ENCODE data around the gene CCM2L. TPM values are rescaled to one million over a fixed set of nuclear protein-coding genes. Genes with fewer than 3 reads are reported as not detected.

Gene CCM2L
- total and polyA plus RNA-seq, 2 experiments from 2014 or later: 4.9 to 13.3 TPM

DNA sequence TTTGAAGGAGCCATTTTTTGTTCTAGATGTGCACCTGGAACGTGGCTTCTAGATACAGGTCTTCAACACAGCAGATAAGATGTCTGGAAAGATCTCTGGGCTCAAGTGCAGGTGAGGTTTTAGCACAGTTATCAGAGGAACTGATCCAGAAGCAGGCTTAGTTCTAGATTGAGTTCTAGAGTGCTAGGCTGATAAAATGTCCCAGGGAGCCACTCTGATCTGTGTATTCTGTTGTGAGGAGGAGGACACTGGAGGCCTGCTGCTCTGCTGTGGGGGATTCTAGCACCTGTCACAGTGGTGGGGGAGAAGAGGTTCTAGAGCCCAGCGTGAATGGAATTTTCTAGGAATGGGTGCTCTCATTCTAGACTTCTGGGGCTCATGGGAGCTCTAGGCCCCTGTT lies 12.0 kb upstream of the CCM2L start:
- DNase-seq (ENCODE audit: low spot score) (no peak), ATAC-seq (no peak)
- H3K36me3 ChIP-seq (ENCODE audit: insufficient read depth): no peaks in the 10 kb centered on the region
- no peaks in the 10 kb centered on the region for H3K9me2 ChIP-seq (ENCODE audit: insufficient read depth)
- H3K27me3 Mint-ChIP-seq (ENCODE audit: insufficient read depth, low read depth, poor library complexity): peaks cover 35% of the 10 kb centered on the region
- no peak overlapping the region for H3K4me3 Mint-ChIP-seq
- no peaks in the 10 kb centered on the region; the same call in none of the 2 replicates for H4K20me1 ChIP-seq (replicated peaks; ENCODE audit: insufficient read depth)
- no peaks in the 10 kb centered on the region for H3K79me2 ChIP-seq (replicated peaks; ENCODE audit: insufficient read depth)
- H3K4me1 Mint-ChIP-seq: peaks cover 5% of the 10 kb centered on the region; the same call in 2 of the 3 replicates
- H3K4me2 ChIP-seq: no peak overlapping the region
- no peak overlapping the region for H3K27ac ChIP-seq (ENCODE audit: low read depth)
- H3K27me3 ChIP-seq (ENCODE audit: insufficient read depth): peaks cover 26% of the 10 kb centered on the region
- H3K9me3 Mint-ChIP-seq: peaks cover 27% of the 10 kb centered on the region
- H3F3A ChIP-seq (replicated peaks; ENCODE audit: low read depth): 0 out of 2 replicates have a peak, but pooled peaks cover 12% of the 10 kb centered on the region
- no peak overlapping the region for H3K4me3 ChIP-seq
- TF ChIP-seq EZH2 (IDR thresholded peaks at IDR 0.05; ENCODE audit: low read depth, unreplicated experiment) (no peak), CREB1 (CRISPR knock-in tag; IDR thresholded peaks at IDR 0.05; ENCODE audit: low read depth) (no peak), POLR2AphosphoS5 (IDR thresholded peaks at IDR 0.05; ENCODE audit: low read depth) (no peak), NANOG (IDR thresholded peaks at IDR 0.05; ENCODE audit: borderline replicate concordance) (no peak), EZH2phosphoT487 (IDR thresholded peaks at IDR 0.05; ENCODE audit: unreplicated experiment) (no peak), STAT1 (IDR thresholded peaks at IDR 0.05; ENCODE audit: unreplicated experiment) (no peak), JUNB (IDR thresholded peaks at IDR 0.05; ENCODE audit: unreplicated experiment) (no peak), ZNF114 (CRISPR knock-in tag; IDR thresholded peaks at IDR 0.05) (no peak), ZNF331 (CRISPR knock-in tag; IDR thresholded peaks at IDR 0.05; ENCODE audit: low read depth) (no peak)
- TF ChIP-seq, protein P1, sequence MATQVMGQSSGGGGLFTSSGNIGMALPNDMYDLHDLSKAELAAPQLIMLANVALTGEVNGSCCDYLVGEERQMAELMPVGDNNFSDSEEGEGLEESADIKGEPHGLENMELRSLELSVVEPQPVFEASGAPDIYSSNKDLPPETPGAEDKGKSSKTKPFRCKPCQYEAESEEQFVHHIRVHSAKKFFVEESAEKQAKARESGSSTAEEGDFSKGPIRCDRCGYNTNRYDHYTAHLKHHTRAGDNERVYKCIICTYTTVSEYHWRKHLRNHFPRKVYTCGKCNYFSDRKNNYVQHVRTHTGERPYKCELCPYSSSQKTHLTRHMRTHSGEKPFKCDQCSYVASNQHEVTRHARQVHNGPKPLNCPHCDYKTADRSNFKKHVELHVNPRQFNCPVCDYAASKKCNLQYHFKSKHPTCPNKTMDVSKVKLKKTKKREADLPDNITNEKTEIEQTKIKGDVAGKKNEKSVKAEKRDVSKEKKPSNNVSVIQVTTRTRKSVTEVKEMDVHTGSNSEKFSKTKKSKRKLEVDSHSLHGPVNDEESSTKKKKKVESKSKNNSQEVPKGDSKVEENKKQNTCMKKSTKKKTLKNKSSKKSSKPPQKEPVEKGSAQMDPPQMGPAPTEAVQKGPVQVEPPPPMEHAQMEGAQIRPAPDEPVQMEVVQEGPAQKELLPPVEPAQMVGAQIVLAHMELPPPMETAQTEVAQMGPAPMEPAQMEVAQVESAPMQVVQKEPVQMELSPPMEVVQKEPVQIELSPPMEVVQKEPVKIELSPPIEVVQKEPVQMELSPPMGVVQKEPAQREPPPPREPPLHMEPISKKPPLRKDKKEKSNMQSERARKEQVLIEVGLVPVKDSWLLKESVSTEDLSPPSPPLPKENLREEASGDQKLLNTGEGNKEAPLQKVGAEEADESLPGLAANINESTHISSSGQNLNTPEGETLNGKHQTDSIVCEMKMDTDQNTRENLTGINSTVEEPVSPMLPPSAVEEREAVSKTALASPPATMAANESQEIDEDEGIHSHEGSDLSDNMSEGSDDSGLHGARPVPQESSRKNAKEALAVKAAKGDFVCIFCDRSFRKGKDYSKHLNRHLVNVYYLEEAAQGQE (IDR thresholded peaks at IDR 0.05; ENCODE audit: unreplicated experiment): no peak
- TF ChIP-seq, protein P2, sequence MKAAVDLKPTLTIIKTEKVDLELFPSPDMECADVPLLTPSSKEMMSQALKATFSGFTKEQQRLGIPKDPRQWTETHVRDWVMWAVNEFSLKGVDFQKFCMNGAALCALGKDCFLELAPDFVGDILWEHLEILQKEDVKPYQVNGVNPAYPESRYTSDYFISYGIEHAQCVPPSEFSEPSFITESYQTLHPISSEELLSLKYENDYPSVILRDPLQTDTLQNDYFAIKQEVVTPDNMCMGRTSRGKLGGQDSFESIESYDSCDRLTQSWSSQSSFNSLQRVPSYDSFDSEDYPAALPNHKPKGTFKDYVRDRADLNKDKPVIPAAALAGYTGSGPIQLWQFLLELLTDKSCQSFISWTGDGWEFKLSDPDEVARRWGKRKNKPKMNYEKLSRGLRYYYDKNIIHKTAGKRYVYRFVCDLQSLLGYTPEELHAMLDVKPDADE (IDR thresholded peaks at IDR 0.05): no peak
- TF ChIP-seq, protein P3, sequence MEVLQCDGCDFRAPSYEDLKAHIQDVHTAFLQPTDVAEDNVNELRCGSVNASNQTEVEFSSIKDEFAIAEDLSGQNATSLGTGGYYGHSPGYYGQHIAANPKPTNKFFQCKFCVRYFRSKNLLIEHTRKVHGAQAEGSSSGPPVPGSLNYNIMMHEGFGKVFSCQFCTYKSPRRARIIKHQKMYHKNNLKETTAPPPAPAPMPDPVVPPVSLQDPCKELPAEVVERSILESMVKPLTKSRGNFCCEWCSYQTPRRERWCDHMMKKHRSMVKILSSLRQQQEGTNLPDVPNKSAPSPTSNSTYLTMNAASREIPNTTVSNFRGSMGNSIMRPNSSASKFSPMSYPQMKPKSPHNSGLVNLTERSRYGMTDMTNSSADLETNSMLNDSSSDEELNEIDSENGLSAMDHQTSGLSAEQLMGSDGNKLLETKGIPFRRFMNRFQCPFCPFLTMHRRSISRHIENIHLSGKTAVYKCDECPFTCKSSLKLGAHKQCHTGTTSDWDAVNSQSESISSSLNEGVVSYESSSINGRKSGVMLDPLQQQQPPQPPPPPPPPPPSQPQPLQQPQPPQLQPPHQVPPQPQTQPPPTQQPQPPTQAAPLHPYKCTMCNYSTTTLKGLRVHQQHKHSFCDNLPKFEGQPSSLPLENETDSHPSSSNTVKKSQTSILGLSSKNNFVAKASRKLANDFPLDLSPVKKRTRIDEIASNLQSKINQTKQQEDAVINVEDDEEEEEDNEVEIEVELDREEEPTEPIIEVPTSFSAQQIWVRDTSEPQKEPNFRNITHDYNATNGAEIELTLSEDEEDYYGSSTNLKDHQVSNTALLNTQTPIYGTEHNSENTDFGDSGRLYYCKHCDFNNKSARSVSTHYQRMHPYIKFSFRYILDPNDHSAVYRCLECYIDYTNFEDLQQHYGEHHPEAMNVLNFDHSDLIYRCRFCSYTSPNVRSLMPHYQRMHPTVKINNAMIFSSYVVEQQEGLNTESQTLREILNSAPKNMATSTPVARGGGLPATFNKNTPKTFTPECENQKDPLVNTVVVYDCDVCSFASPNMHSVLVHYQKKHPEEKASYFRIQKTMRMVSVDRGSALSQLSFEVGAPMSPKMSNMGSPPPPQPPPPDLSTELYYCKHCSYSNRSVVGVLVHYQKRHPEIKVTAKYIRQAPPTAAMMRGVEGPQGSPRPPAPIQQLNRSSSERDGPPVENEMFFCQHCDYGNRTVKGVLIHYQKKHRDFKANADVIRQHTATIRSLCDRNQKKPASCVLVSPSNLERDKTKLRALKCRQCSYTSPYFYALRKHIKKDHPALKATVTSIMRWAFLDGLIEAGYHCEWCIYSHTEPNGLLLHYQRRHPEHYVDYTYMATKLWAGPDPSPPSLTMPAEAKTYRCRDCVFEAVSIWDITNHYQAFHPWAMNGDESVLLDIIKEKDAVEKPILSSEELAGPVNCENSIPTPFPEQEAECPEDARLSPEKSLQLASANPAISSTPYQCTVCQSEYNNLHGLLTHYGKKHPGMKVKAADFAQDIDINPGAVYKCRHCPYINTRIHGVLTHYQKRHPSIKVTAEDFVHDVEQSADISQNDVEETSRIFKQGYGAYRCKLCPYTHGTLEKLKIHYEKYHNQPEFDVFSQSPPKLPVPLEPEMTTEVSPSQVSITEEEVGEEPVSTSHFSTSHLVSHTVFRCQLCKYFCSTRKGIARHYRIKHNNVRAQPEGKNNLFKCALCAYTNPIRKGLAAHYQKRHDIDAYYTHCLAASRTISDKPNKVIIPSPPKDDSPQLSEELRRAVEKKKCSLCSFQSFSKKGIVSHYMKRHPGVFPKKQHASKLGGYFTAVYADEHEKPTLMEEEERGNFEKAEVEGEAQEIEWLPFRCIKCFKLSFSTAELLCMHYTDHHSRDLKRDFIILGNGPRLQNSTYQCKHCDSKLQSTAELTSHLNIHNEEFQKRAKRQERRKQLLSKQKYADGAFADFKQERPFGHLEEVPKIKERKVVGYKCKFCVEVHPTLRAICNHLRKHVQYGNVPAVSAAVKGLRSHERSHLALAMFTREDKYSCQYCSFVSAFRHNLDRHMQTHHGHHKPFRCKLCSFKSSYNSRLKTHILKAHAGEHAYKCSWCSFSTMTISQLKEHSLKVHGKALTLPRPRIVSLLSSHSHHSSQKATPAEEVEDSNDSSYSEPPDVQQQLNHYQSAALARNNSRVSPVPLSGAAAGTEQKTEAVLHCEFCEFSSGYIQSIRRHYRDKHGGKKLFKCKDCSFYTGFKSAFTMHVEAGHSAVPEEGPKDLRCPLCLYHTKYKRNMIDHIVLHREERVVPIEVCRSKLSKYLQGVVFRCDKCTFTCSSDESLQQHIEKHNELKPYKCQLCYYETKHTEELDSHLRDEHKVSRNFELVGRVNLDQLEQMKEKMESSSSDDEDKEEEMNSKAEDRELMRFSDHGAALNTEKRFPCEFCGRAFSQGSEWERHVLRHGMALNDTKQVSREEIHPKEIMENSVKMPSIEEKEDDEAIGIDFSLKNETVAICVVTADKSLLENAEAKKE (CRISPR knock-in tag; IDR thresholded peaks at IDR 0.05): no peak
- TF ChIP-seq, protein P4, sequence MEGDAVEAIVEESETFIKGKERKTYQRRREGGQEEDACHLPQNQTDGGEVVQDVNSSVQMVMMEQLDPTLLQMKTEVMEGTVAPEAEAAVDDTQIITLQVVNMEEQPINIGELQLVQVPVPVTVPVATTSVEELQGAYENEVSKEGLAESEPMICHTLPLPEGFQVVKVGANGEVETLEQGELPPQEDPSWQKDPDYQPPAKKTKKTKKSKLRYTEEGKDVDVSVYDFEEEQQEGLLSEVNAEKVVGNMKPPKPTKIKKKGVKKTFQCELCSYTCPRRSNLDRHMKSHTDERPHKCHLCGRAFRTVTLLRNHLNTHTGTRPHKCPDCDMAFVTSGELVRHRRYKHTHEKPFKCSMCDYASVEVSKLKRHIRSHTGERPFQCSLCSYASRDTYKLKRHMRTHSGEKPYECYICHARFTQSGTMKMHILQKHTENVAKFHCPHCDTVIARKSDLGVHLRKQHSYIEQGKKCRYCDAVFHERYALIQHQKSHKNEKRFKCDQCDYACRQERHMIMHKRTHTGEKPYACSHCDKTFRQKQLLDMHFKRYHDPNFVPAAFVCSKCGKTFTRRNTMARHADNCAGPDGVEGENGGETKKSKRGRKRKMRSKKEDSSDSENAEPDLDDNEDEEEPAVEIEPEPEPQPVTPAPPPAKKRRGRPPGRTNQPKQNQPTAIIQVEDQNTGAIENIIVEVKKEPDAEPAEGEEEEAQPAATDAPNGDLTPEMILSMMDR (conservative IDR thresholded peaks at IDR 0.05; ENCODE audit: low read depth in 2 of 2): no peak
- H2AFZ ChIP-seq: no peak overlapping the region
- no peak overlapping the region for H3K27ac Mint-ChIP-seq
- H3K4me1 ChIP-seq (ENCODE audit: insufficient read depth): peaks cover 7% of the 10 kb centered on the region; the same call in 1 of the 2 replicates
- H3K36me3 Mint-ChIP-seq (ENCODE audit: low read depth): peaks cover 5% of the 10 kb centered on the region; the same call in 1 of the 3 replicates
